SJSA1 (cell line): ENCODE measurements around the gene MYO15B. TPM values are rescaled to one million over a fixed set of nuclear protein-coding genes. Genes with fewer than 3 reads are reported as not detected.

Experiments
- DNase-seq, 2 experiments: peaks; one replicate each; pipeline ENCODE4 v3.0.0-alpha.2; 2015 to 2020; ENCODE audit warnings: low spot score in 2 of 2, low read depth in 1 of 2
- H3K27ac ChIP-seq: fragments of 250-450 bp; sonication (Bioruptor Pico); 2 replicates; pipeline ENCODE4 v1.5.1; 2020; ENCODE audit warnings: mild to moderate bottlenecking, moderate library complexity
- H3K27me3 ChIP-seq: fragments of 250-450 bp; sonication (Bioruptor Pico); replicated peaks from 2 replicates; pipeline ENCODE4 v1.5.1; 2020; ENCODE audit warnings: mild to moderate bottlenecking, moderate library complexity
- H3K36me3 ChIP-seq: fragments of 250-450 bp; sonication (Bioruptor Pico); 2 replicates; pipeline ENCODE4 v1.5.1; 2020; ENCODE audit warnings: mild to moderate bottlenecking
- H3K4me1 ChIP-seq: fragments of 250-450 bp; sonication (Bioruptor Pico); replicated peaks from 2 replicates; pipeline ENCODE4 v1.6.1; 2021; ENCODE audit warnings: mild to moderate bottlenecking
- H3K4me3 ChIP-seq: fragments of 250-450 bp; sonication (Bioruptor Pico); 2 replicates; pipeline ENCODE4 v1.5.1; 2020; ENCODE audit warnings: mild to moderate bottlenecking
- H3K9me3 ChIP-seq: fragments of 250-450 bp; sonication (Bioruptor Pico); replicated peaks from 2 replicates; pipeline ENCODE4 v1.5.1; 2020; ENCODE audit warnings: mild to moderate bottlenecking
- total RNA-seq: library from RNA; depleted of rRNA; stranded (reverse); fragments of >200 nt; shearing (Covaris generic); gene quantifications from 2 replicates; pipeline ENCODE4 v1.2.3, GENCODE V29; 2014

MYO15B gene
- total RNA-seq, 1 experiment from 2014 or later: 0.03 TPM

- no peak overlapping the region for H3K4me3 ChIP-seq
- no peak overlapping the region for H3K27ac ChIP-seq
- no peak for DNase-seq
- H3K27me3 ChIP-seq: no peaks in the 10 kb centered on the region
- no peaks in the 10 kb centered on the region for H3K9me3 ChIP-seq
- H3K36me3 ChIP-seq: no peaks in the 10 kb centered on the region
- H3K4me1 ChIP-seq: no peaks in the 10 kb centered on the region
Observed at GRCh38 chr17:75565618-75566017, 22.0 kb upstream of the MYO15B start.

GRCh38 chr17:75566416-75566815, 21.2 kb upstream of the MYO15B start:
- no peaks in the 10 kb centered on the region for H3K4me1 ChIP-seq
- no peaks in the 10 kb centered on the region for H3K36me3 ChIP-seq
- H3K27me3 ChIP-seq: no peaks in the 10 kb centered on the region
- DNase-seq: no peak
- H3K9me3 ChIP-seq: no peaks in the 10 kb centered on the region
- H3K27ac ChIP-seq: no peak overlapping the region
- H3K4me3 ChIP-seq: no peak overlapping the region

GRCh38 chr17:75566834-75567233, 20.8 kb upstream of the MYO15B start:
- DNase-seq: no peak
- H3K27me3 ChIP-seq: no peaks in the 10 kb centered on the region
- no peaks in the 10 kb centered on the region for H3K36me3 ChIP-seq

GRCh38 chr17:75568412-75569255, 19.0 kb upstream of the MYO15B start:
- Histone ChIP-seq H3K4me1 (no peaks in the 10 kb centered on the region), H3K27me3 (no peaks in the 10 kb centered on the region), H3K9me3 (no peaks in the 10 kb centered on the region), H3K4me3 (no peak overlapping the region), H3K36me3 (no peaks in the 10 kb centered on the region), H3K27ac (no peak overlapping the region)
- DNase-seq: no peak

More at GRCh38 chr17:75566834-75567233, 20.8 kb upstream of the MYO15B start:
- no peak overlapping the region for H3K27ac ChIP-seq
- no peak overlapping the region for H3K4me3 ChIP-seq
- no peaks in the 10 kb centered on the region for H3K9me3 ChIP-seq
- no peaks in the 10 kb centered on the region for H3K4me1 ChIP-seq

- no peak overlapping the region for H3K4me3 ChIP-seq
- no peaks in the 10 kb centered on the region for H3K36me3 ChIP-seq
- H3K27ac ChIP-seq: no peak overlapping the region
- DNase-seq: no peak
- no peaks in the 10 kb centered on the region for H3K4me1 ChIP-seq
- no peaks in the 10 kb centered on the region for H3K9me3 ChIP-seq
- H3K27me3 ChIP-seq: no peaks in the 10 kb centered on the region
Observed at GRCh38 chr17:75570034-75570676, 17.4 kb upstream of the MYO15B start.

- Histone ChIP-seq H3K9me3 (no peaks in the 10 kb centered on the region), H3K36me3 (no peaks in the 10 kb centered on the region), H3K27me3 (no peaks in the 10 kb centered on the region), H3K4me3 (no peak overlapping the region), H3K27ac (no peak overlapping the region), H3K4me1 (no peaks in the 10 kb centered on the region)
- DNase-seq: no peak
Observed at GRCh38 chr17:75570772-75571171, 16.8 kb upstream of the MYO15B start.

GRCh38 chr17:75571197-75571884, 16.3 kb upstream of the MYO15B start:
- H3K4me1 ChIP-seq: no peaks in the 10 kb centered on the region
- H3K36me3 ChIP-seq: no peaks in the 10 kb centered on the region
- no peak overlapping the region for H3K4me3 ChIP-seq
- no peak for DNase-seq
- no peaks in the 10 kb centered on the region; the same call in 1 of the 2 replicates for H3K27me3 ChIP-seq
- H3K27ac ChIP-seq: no peak overlapping the region
- no peaks in the 10 kb centered on the region for H3K9me3 ChIP-seq

- no peaks in the 10 kb centered on the region for H3K36me3 ChIP-seq
- no peaks in the 10 kb centered on the region; the same call in 1 of the 2 replicates for H3K27me3 ChIP-seq
- no peak for DNase-seq
- H3K4me3 ChIP-seq: no peak overlapping the region
- no peaks in the 10 kb centered on the region for H3K9me3 ChIP-seq
- H3K4me1 ChIP-seq: no peaks in the 10 kb centered on the region
- no peak overlapping the region for H3K27ac ChIP-seq
Observed at GRCh38 chr17:75571885-75572215, 15.8 kb upstream of the MYO15B start.

- H3K36me3 ChIP-seq: no peaks in the 10 kb centered on the region
Observed at GRCh38 chr17:75572713-75573539, 14.7 kb upstream of the MYO15B start.

GRCh38 chr17:75573540-75573957, 14.1 kb upstream of the MYO15B start:
- H3K4me3 ChIP-seq: no peak overlapping the region
- no peaks in the 10 kb centered on the region; the same call in 1 of the 2 replicates for H3K27me3 ChIP-seq
- H3K36me3 ChIP-seq: no peaks in the 10 kb centered on the region
- no peak overlapping the region for H3K27ac ChIP-seq
- H3K9me3 ChIP-seq: no peaks in the 10 kb centered on the region
- no peaks in the 10 kb centered on the region for H3K4me1 ChIP-seq
- no peak for DNase-seq

More at GRCh38 chr17:75572713-75573539, 14.7 kb upstream of the MYO15B start:
- no peaks in the 10 kb centered on the region; the same call in 1 of the 2 replicates for H3K27me3 ChIP-seq
- no peak overlapping the region for H3K27ac ChIP-seq
- no peaks in the 10 kb centered on the region for H3K4me1 ChIP-seq
- no peaks in the 10 kb centered on the region for H3K9me3 ChIP-seq
- no peak overlapping the region for H3K4me3 ChIP-seq
- DNase-seq: no peak

- H3K27me3 ChIP-seq: no peaks in the 10 kb centered on the region; the same call in 1 of the 2 replicates
- no peaks in the 10 kb centered on the region for H3K9me3 ChIP-seq
- H3K4me3 ChIP-seq: no peak overlapping the region
- H3K36me3 ChIP-seq: no peaks in the 10 kb centered on the region
- DNase-seq: no peak
- no peak overlapping the region for H3K27ac ChIP-seq
- no peaks in the 10 kb centered on the region for H3K4me1 ChIP-seq
Observed at GRCh38 chr17:75573994-75574393, 13.6 kb upstream of the MYO15B start.

- H3K9me3 ChIP-seq: no peaks in the 10 kb centered on the region
- H3K27me3 ChIP-seq: no peaks in the 10 kb centered on the region; the same call in 1 of the 2 replicates
- H3K4me1 ChIP-seq: no peaks in the 10 kb centered on the region
- no peak overlapping the region for H3K27ac ChIP-seq
- no peaks in the 10 kb centered on the region for H3K36me3 ChIP-seq
- H3K4me3 ChIP-seq: no peak overlapping the region
- no peak for DNase-seq
Observed at GRCh38 chr17:75574404-75575036, 13.1 kb upstream of the MYO15B start.

- Histone ChIP-seq H3K4me1 (no peaks in the 10 kb centered on the region), H3K36me3 (no peaks in the 10 kb centered on the region), H3K9me3 (peaks cover 3% of the 10 kb centered on the region; the same call in 1 of the 2 replicates), H3K27ac (no peak overlapping the region), H3K4me3 (no peak overlapping the region), H3K27me3 (no peaks in the 10 kb centered on the region; the same call in 1 of the 2 replicates)
- no peak for DNase-seq
Observed at GRCh38 chr17:75575197-75575596, 12.4 kb upstream of the MYO15B start.
